GM18511 (cell line): ENCODE results near the gene SPTBN1.

Experiments
- ATAC-seq: cut with Tn5 transposase; IDR thresholded peaks from one replicate; pipeline ENCODE4 v1.9.1; 2021; ENCODE audit warnings: mild to moderate bottlenecking, moderate library complexity; ENCODE audit not compliant: unreplicated experiment

SPTBN1 gene

GRCh38 chr2:54549917-54550518 lies 93.9 kb downstream of the SPTBN1 start:
- no peak for ATAC-seq

GRCh38 chr2:54550547-54550946 lies 94.4 kb downstream of the SPTBN1 start:
- ATAC-seq = no peak

- ATAC-seq = peak; percentile 52
Measured at GRCh38 chr2:54551123-54551756, 95.1 kb downstream of the SPTBN1 start.

- ATAC-seq = no peak
Measured at GRCh38 chr2:54553075-54553474, 96.9 kb downstream of the SPTBN1 start.

- ATAC-seq = no peak
Measured at GRCh38 chr2:54553775-54554174, 97.6 kb downstream of the SPTBN1 start.

- ATAC-seq = no peak
Measured at GRCh38 chr2:54555318-54555837, 99.3 kb downstream of the SPTBN1 start.

GRCh38 chr2:54556621-54557121 lies 100.5 kb downstream of the SPTBN1 start:
- no peak for ATAC-seq

GRCh38 chr2:54557211-54557600 lies 101.1 kb downstream of the SPTBN1 start:
- no peak for ATAC-seq

GRCh38 chr2:54557601-54558187 lies 101.6 kb downstream of the SPTBN1 start:
- ATAC-seq = peak; percentile 47

- ATAC-seq = peak; percentile 57
Measured at GRCh38 chr2:54558188-54559005, 102.3 kb downstream of the SPTBN1 start.

- no peak for ATAC-seq
Measured at GRCh38 chr2:54559006-54559445, 102.9 kb downstream of the SPTBN1 start.

GRCh38 chr2:54559593-54560145 lies 103.5 kb downstream of the SPTBN1 start:
- ATAC-seq = no peak

GRCh38 chr2:54560146-54560881 lies 104.2 kb downstream of the SPTBN1 start:
- ATAC-seq = peak; percentile 44

- no peak for ATAC-seq
Measured at GRCh38 chr2:54561010-54561409, 104.9 kb downstream of the SPTBN1 start.

- ATAC-seq = no peak
Measured at GRCh38 chr2:54564439-54564838, 108.3 kb downstream of the SPTBN1 start.

GRCh38 chr2:54565551-54565950 lies 109.4 kb downstream of the SPTBN1 start:
- ATAC-seq = no peak

GRCh38 chr2:54566896-54567295 lies 110.8 kb downstream of the SPTBN1 start:
- ATAC-seq = no peak

- ATAC-seq = peak; percentile 32
Measured at GRCh38 chr2:54568876-54569321, 112.8 kb downstream of the SPTBN1 start.

- peak; percentile 17 for ATAC-seq
Measured at GRCh38 chr2:54569745-54570301, 113.7 kb downstream of the SPTBN1 start.
